Aorta (tissue), 5 donors: ENCODE results near the gene TRAK1. TPM values are rescaled to one million over a fixed set of nuclear protein-coding genes. Genes with fewer than 3 reads are reported as not detected.

ENCODE experiments used
- ATAC-seq: fragments of 200-7000 bp; cut with Tn5 transposase; one replicate; pipeline ENCODE4 v1.9.1; 2022; ENCODE audit warnings: moderate library complexity; ENCODE audit not compliant: low FRiP score
- DNase-seq, 2 donors: peaks; one replicate each; pipeline ENCODE4 v3.0.0-alpha.2; 2020
- H3K27ac ChIP-seq, 2 donors: one replicate each; pipeline ENCODE4 v1.5.1; 2013; ENCODE audit warnings: low read length in 2 of 2, mild to moderate bottlenecking in 2 of 2, moderate library complexity in 2 of 2, control low read depth in 1 of 2, inconsistent platforms in 1 of 2, low read depth in 1 of 2
- H3K27me3 ChIP-seq, 2 donors: one replicate each; pipeline ENCODE4 v1.6.1; 2013; ENCODE audit warnings: control low read depth in 1 of 2, low read length in 1 of 2, mild to moderate bottlenecking in 1 of 2, moderate library complexity in 1 of 2; ENCODE audit not compliant: insufficient read depth in 2 of 2, control insufficient read depth in 1 of 2
- H3K36me3 ChIP-seq, 2 donors: one replicate each; pipeline ENCODE4 v1.6.1; 2013; ENCODE audit warnings: control low read depth in 1 of 2, low read length in 1 of 2, mild to moderate bottlenecking in 1 of 2; ENCODE audit not compliant: insufficient read depth in 2 of 2, control insufficient read depth in 1 of 2
- H3K4me1 ChIP-seq, 2 donors: one replicate each; pipeline ENCODE4 v1.6.1; 2013; ENCODE audit warnings: low read length in 2 of 2, control low read depth in 1 of 2, mild to moderate bottlenecking in 1 of 2, moderate library complexity in 1 of 2; ENCODE audit not compliant: insufficient read depth in 2 of 2, control insufficient read depth in 1 of 2
- H3K4me3 ChIP-seq, 2 donors: one replicate each; pipeline ENCODE4 v1.5.1; 2013; ENCODE audit warnings: low read length in 2 of 2, control low read depth in 1 of 2, mild to moderate bottlenecking in 1 of 2
- H3K9me3 ChIP-seq: one replicate; pipeline ENCODE4 v1.6.1; 2013; ENCODE audit warnings: mild to moderate bottlenecking, low read length; ENCODE audit not compliant: control insufficient read depth
- WGBS, 2 donors: extraction: QIAGEN DNeasy Blood & Tissue Kit; methylation state at CpG; one replicate each; pipeline ENCODE4 v1.1.7; 2013; 5-methylcytosine and 5-hydroxymethylcytosine counted together
- intact Hi-C, 2 donors: fragments of 100-400 bp; cut with DNase I; formaldehyde crosslinking; loops; one replicate each; pipeline versions ENCODE4 v1.14.2 to v1.15.0; 2022
- polyA plus RNA-seq, 2 donors: library from polyadenylated mRNA; stranded (reverse); fragments of 200-250 nt; gene quantifications; one replicate each; pipeline ENCODE4 v1.2.3, GENCODE V29; 2013
- total RNA-seq, 2 donors: library from RNA; stranded (reverse); fragmentation: NEBNext Ultra II Directional; extraction: Animal tissue kit (Norgen Biotek cat#: 25700); gene quantifications; one replicate each; pipeline ENCODE4 v1.2.1, GENCODE V29; 2021
- donor health status: healthy with polysubstance abuse.
- donor health status: Bipolar disorder and iron deficiency.
- donor health status: DM: no; HTN: no; CAD: no.
- donor health status: DM: no; HTN: no; CAD: no.
- donor health status: DM: yes; HTN: yes; CAD: no.

TRAK1 gene
- total and polyA plus RNA-seq, 4 donors, result 15.7 to 37.7 (median 24.9) TPM

GRCh38 chr3:42077785-42078184 lies 13.4 kb upstream of the TRAK1 start:
- peaks cover 5 to 16% of the 10 kb centered on the region in 2 donors for H3K4me1 ChIP-seq
- H3K9me3 ChIP-seq, result no peaks in the 10 kb centered on the region
- intact Hi-C loops, result no loop called here
- no peaks in the 10 kb centered on the region for H3K27me3 ChIP-seq
- peak overlapping the region in 1 of 2 donors; percentile 2 for H3K27ac ChIP-seq
- no peak overlapping the region for H3K4me3 ChIP-seq
- ATAC-seq (no peak), DNase-seq (no peak)
- H3K36me3 ChIP-seq, result no peaks in the 10 kb centered on the region
- 11 to 12% methylated on average over 5 of the region's 5 CpGs for WGBS, 2 donors

DNA sequence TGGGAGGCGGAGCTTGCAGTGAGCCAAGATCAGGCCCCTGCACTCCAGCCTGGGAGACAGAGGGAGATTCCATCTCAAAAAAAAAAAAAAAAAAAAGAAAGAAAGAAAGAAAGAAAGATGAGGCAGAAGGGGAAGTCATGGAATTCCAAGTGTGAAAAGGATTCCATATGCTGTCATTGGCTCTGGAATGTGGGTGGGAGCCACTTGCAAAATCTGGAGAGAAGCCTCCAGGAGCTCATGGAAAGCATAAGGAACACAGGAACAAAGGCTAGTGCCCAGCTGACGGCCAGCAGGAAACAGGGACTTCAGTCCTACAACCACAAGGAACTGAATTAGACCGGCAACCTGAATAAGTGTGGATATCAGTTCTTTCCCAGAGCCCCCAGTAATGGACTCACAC lies 12.5 kb upstream of the TRAK1 start:
- intact Hi-C loops, result no loop called here
- 98 to 100% methylated on average over 3 of the region's 3 CpGs for WGBS, 2 donors

GRCh38 chr3:42079701-42080452 lies 11.3 kb upstream of the TRAK1 start:
- Histone ChIP-seq H3K27ac (peak overlapping the region in 1 of 2 donors; percentile 89), H3K4me3 (no peak overlapping the region), H3K36me3 (no peaks in the 10 kb centered on the region), H3K9me3 (no peaks in the 10 kb centered on the region), H3K27me3 (no peaks in the 10 kb centered on the region), H3K4me1 (peaks cover 3 to 14% of the 10 kb centered on the region in 2 donors)
- 67 to 71% methylated on average over 13 of the region's 13 CpGs for WGBS, 2 donors
- intact Hi-C loops, result loop anchor here in 1 of 2 donors (5.0 kb wide), 1 partner anchor 48 kb away; no protein-coding TSS in a partner anchor
- no peak for DNase-seq
- ATAC-seq, result no peak

More for the DNA sequence above, 12.5 kb upstream of the TRAK1 start:
- no peaks in the 10 kb centered on the region for H3K36me3 ChIP-seq
- H3K4me1 ChIP-seq, result peaks cover 3 to 14% of the 10 kb centered on the region in 2 donors
- no peak overlapping the region for H3K27ac ChIP-seq
- H3K27me3 ChIP-seq, result no peaks in the 10 kb centered on the region
- ATAC-seq (no peak), DNase-seq (no peak)
- no peak overlapping the region for H3K4me3 ChIP-seq
- H3K9me3 ChIP-seq, result no peaks in the 10 kb centered on the region

DNA sequence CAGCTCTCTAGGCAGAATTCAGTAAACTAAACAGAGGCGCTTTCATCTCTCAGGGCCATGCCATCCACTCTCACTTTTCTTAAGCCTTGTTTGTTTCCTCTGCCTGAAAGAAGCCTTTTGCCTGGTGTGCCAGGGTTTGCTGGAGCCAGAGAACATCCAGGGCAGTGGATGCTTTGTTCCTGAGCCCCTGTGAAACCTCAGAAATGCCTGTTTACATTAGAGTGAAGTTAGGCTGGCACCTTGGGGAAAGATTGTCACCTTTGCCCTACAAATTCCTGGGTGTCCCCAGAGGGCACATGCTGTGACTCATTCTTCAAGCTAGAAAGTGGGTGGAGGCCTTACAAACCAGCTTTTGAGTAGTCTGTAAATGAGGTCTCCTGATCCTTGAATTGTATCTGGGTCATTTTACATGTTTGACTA lies 10.7 kb upstream of the TRAK1 start:
- ATAC-seq (peak; percentile 69), DNase-seq (no peak)
- 26 to 27% methylated on average over 1 of the region's 1 CpG for WGBS, 2 donors
- Histone ChIP-seq H3K4me1 (peaks cover 3 to 14% of the 10 kb centered on the region in 2 donors), H3K27me3 (no peaks in the 10 kb centered on the region), H3K9me3 (no peaks in the 10 kb centered on the region), H3K27ac (peak overlapping the region in 1 of 2 donors; percentile 89), H3K36me3 (no peaks in the 10 kb centered on the region), H3K4me3 (no peak overlapping the region)
- intact Hi-C loops, result loop anchor here in 1 of 2 donors (5.0 kb wide), 1 partner anchor 48 kb away; no protein-coding TSS in a partner anchor

DNA sequence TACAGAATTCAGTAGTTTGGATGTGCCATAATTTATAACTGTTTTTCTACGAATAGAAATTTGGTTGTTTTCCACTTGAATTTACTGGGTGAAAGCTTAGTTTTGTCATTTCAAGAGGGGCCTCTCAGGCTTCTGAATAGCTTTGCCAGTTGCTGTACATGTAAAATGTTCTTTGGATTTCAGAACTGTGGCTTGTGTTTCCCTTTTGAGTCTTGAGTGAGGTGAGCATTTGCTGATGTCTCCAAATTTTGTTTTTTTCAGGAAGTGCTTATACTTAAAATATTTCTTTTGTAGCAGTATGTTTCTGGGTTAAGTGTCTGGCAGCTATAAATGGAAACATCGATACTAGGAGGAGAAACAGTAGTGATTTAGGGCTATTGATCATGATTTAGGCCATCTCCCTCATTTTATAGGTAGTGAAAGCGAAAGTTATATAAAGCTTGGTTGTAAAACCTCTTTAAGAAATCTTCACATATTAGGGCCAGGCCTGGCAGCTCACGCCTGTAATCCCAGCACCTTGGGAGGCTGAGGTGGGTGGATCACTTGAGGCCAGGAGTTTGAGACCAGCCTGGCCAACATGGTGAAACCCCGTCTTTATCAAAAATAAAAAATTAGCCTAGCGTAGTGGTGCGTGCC lies 9.2 kb upstream of the TRAK1 start:
- H3K27me3 ChIP-seq, result no peaks in the 10 kb centered on the region
- H3K36me3 ChIP-seq, result no peaks in the 10 kb centered on the region
- H3K4me3 ChIP-seq, result no peak overlapping the region
- peaks cover 3 to 14% of the 10 kb centered on the region in 2 donors for H3K4me1 ChIP-seq
- 64 to 70% methylated on average over 7 of the region's 7 CpGs for WGBS, 2 donors
- ATAC-seq (no peak), DNase-seq (no peak)
- peak overlapping the region in 1 of 2 donors; percentile 55 for H3K27ac ChIP-seq
- intact Hi-C loops, result loop anchor here in 1 of 2 donors (5.0 kb wide), 1 partner anchor 50 kb away; no protein-coding TSS in a partner anchor
- H3K9me3 ChIP-seq, result no peaks in the 10 kb centered on the region

DNA sequence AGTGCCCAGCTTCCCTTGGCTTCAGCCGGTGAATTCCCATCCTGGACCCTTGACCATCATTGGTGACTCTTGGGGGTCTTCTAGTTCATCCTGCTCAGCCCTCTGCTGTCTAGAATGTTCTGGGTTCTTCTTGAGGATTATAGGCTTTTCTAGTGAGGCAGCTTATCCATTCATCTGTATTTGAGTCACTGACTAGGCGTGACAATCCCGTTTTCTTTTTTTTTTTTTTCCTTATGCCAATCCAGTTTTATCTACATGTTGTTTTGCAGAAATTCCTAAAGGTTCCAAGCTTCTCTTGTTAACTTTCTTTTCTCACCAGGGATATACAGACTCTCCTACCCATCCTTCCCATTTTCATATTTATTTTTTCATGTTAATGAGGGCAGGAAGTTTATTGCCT lies 6.6 kb upstream of the TRAK1 start:
- H3K4me3 ChIP-seq, result no peak overlapping the region
- no peaks in the 10 kb centered on the region for H3K9me3 ChIP-seq
- no peak overlapping the region for H3K27ac ChIP-seq
- 62 to 66% methylated on average over 3 of the region's 3 CpGs for WGBS, 2 donors
- no peaks in the 10 kb centered on the region for H3K27me3 ChIP-seq
- no peaks in the 10 kb centered on the region for H3K36me3 ChIP-seq
- DNase-seq (no peak), ATAC-seq (no peak)
- peaks cover 3 to 14% of the 10 kb centered on the region in 2 donors for H3K4me1 ChIP-seq
- intact Hi-C loops, result loop anchor here in 1 of 2 donors (5.0 kb wide), 1 partner anchor 52 kb away; no protein-coding TSS in a partner anchor

DNA sequence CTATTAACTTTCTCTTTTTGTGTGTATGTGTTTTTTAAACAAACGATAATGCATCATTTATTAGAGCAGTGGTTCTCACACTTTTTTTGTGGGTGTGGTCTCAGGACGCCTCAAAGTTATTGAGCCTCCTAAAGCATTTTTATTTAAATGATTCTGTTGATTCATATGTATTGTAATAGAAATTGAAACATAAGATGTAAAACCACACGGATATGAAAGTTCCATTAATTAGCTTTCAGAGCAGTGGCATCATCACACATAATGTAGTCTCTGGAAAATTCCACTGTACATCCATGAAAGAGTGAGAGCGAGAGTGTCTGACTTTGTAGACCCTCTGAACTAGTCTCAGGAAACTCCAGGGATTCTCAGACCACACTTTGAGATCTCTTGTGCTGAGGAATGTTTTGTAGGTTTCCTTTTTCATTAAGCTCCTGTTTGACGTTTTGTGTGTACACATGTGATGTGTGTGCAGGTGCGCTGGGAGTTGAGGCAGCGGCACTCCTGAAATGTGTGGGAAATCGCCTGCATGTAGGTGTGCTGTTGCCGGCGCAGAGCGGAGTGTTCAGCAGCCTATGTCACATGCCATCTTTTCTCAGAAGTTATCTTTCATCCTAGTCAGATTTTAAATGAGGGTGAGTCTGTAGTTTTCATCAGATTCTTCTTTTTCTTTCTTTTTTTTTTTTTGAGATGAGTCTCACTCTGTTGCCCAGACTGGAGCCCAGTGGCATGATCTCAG lies 5.3 kb upstream of the TRAK1 start:
- Histone ChIP-seq H3K27me3 (no peaks in the 10 kb centered on the region), H3K4me3 (no peak overlapping the region), H3K9me3 (no peaks in the 10 kb centered on the region), H3K36me3 (no peaks in the 10 kb centered on the region), H3K4me1 (peaks cover 0 to 2% of the 10 kb centered on the region in 2 donors), H3K27ac (no peak overlapping the region)
- DNase-seq, result no peak
- intact Hi-C loops, result no loop called here
- no peak for ATAC-seq
- WGBS, 2 donors, result 91 to 93% methylated on average over 11 of the region's 11 CpGs

- no peak for DNase-seq
- intact Hi-C loops, result no loop called here
- H3K4me1 ChIP-seq, result no peaks in the 10 kb centered on the region
- H3K27ac ChIP-seq, result no peak overlapping the region
- no peak overlapping the region for H3K4me3 ChIP-seq
- H3K9me3 ChIP-seq, result no peaks in the 10 kb centered on the region
- 89 to 94% methylated on average over 11 of the region's 11 CpGs for whole genome bisulfite sequencing, 2 donors
- no peaks in the 10 kb centered on the region for H3K36me3 ChIP-seq
- ATAC-seq, result no peak
- H3K27me3 ChIP-seq, result no peaks in the 10 kb centered on the region
These were observed 2.2 kb upstream of the TRAK1 start for GRCh38 chr3:42088803-42089530.
